ENCODE data around the gene ADNP. TPM values are rescaled to one million over a fixed set of nuclear protein-coding genes. Genes with fewer than 3 reads are reported as not detected.

ADNP gene
- total RNA-seq, 1 experiment from 2014 or later, result 25.5 TPM

DNA sequence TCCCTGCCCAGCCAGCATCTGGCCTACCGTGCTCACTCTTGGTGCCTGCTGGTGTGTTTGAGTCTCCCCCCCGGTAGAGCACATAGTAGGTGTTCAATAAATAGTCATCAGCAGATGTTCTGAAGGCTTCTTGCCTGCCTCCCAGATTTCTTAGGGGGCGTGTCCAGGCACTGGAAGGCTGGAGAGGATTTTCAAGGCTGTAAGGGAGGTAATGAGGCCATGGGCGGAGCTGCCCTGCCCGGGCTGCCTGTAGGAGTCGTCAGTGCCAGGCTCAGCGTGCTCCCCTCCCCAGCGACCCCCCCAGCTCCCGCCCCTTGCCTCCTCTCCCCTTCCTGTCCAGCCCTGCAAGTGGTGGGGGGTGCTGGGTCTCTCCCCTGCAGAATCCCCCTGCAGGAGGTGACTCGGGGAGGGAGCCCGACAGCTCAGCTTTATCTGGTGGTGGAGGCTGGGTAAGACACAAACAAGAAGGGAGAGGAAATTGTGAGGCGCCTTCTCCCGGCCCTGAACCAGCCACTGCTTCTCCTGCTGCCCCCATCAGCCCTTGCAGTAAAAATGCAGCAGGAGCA lies 80.4 kb downstream of the ADNP start:
- DNase-seq (ENCODE audit: low read depth), result no peak

DNA sequence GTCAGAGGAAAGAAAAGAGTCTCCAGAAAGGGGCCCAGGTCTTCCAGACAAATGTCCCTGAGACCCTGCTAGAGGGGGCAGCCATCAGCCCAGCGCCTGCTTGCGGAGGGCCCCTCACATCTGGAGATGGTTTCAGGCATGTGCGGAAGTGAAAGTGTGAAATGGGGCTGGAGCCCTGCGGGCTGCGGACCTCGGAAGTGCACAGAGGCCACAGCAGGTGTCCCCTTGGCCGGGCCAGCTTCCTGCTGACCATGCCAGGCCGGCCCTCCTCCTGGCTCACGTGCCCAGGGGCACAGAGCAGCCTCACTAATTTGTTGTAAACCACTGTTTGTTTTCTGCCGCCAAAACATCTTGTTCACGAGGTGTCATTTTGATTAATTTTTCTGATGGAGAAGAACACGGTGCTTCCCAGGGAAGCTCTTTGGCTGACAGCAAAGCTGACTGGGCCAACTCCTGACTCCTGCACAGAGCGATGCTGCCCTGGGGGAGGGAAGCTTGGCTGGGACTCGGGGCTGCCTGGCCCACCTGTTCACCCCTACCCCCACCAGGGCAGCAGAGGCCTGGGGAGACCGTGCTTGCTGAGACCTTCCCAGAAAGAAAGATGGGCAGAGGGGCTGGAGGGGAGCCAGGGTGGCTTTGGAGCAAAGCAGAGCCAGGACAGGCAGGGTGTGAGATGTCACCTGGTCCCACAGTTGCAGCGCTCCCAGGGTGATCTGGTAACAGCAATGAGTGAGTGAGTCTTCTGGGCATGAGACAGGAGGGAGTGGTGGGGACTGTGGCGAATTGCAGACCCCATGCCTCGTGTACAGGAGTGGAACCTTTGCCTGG lies 82.2 kb downstream of the ADNP start:
- DNase-seq (ENCODE audit: low read depth), result no peak

DNA sequence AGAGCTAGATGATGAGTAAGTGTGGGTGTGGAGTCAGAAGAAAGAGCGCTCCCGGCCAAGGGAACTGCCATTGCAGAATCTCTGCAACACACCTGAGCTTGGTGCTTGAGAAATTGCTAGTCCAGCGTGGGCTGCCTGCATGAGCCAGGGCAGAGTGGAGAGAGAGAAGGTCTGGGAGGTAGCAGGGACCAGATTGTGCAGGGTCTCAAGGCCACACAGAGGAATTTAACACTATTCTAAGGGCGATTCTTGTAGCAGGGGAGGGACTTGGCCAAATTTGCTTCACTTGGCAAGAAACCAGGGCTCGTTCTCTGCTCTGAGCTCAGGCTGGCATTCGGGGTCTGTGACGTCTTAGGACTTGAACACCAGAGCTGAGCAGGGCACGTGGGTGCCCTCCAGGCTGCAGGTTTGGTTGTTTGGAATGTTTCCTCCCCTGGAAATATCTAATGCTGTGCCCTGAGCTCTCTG lies 82.9 kb downstream of the ADNP start:
- no peak for DNase-seq (ENCODE audit: low read depth)

DNA sequence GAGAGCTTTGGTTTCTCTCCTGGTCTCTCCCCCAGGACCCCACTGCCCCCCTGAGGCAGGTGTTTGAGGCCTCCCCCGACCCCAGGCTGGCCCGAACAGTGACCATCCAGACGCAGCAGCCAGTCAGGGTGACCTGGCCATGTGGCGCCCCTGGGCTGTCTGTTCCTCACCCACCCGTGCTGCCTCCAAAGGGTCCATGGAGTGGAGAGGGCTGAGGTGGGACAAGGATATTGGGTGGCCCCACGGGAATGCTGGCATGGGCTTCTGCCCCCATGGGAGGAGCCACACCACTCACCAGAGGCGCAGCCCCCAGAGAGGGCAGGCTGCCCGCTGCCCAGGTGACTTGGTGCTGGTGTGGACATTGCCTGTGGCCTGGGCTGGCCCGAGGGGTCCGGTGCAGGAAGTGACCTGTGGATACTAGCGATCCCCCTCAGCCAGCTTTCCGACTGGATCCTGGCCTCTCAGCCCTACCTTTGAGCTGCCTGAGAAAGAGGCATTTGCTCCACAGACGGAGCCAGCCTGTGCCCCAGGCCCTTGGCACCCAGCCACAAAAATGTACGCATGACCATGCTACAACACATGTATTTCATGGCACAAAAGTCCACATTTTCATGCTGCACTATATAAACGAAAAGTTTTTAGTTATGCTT lies 85.5 kb downstream of the ADNP start:
- DNase-seq (ENCODE audit: low read depth), result no peak

DNA sequence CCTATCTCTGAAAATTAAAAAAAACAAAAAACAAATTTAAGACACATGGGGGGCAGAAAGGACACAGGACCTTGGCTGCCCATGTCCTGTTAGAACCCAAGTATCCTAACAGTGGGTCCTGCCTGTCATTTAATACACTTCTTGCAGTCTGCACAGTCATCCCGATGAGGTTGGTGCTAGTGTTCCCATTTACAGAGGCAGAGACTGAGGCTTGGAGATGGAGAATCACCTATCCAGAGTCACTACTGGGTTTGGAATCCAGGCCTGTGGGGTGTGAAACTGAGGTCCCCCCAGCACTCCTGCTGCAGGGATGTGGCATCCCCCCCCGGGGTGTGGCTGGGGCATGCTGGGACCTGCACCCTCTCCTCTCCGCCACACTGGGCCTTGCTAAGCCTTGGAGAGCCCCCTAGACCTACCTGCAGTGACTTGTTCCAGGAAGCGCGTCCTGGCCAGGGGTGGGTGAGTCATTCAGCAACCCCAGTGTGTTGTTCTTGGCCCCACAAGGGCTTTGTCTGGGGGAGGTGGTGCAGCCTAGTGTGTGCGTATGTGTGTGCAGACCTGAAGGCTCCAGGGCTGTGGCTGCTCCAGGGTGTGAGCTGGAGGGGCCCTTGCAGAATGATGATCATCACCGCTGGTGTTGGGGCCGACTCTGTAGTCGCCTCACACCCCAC lies 86.7 kb downstream of the ADNP start:
- peak; percentile 36 for DNase-seq (ENCODE audit: low read depth)

DNA sequence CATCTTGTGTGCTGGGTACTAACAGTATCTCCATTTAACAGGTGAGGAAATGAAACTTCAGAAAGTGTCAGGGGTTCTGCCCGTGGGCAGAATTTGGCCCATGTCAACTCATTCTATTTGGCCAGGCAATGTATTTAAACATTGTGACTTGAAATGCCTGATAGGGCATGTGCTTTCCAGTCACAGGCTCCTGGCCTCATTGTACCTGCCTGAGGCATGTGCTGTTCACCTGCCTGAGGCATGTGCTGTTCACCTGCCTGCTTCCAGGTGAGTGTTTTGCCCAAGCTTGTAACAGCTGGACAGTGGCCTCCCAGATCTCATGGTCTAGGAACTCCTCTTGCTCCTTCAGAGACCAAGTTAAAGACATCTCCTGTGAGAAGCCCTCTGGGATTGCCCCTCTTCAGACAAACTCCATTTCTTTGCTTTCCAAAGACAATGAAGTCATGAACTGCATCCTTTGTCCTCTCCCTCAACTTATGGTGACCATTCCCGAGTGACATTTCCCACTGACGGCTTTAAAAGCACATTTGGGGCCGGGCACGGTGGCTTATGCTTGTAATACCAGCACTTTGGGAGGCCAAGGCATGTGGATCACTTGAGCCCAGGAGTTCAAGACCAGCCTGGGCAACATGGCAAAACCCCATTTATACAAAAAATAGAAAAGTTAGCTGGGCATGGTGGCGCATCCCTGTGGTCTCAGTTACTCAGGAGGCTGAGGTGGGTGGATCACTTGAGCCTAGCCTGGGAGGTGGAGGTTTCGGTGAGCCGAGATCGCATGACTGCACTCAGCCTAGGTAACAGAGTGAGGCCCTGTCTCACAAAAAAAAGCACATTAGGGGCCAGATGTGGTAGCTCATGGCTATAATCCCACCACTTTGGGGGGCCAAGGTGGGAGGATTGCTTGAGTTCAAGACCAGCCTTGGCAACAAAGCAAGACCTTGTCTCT lies 87.6 kb downstream of the ADNP start:
- DNase-seq (ENCODE audit: low read depth), result no peak

DNA sequence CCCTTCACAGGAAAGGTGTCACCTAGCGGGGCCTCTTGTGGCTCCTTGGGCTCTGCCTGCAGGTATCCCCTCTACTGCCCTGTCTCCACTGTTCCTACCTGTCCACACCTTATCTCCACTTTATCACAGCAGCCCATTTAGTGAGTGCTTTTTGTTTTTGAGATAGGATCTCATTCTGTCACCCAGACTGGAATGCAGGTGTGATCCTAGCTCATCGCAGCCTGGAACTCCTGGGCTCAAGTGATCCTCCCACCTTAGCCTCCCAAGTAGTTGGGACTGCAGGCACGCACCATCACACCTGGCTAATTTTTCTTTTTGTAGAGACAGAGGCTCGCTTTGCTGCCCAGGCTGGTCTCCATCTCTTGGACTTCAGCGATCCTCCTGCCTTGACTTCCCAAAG lies 88.4 kb downstream of the ADNP start:
- DNase-seq (ENCODE audit: low read depth), result no peak

Other genes starting within 250 kb of the ADNP start
- gene RIPOR3, start 239.9 kb downstream of the ADNP start, total RNA-seq (2014; rRNA removed), result 0.13 TPM in 1 of 2 replicates, not detected in the other
- gene PARD6B, start 199.9 kb downstream of the ADNP start, total RNA-seq (2014; rRNA removed), result 0.06 and 0.90 TPM in 2 replicates
- 9.7 and 14.5 TPM in 2 replicates for gene BCAS4, start 136.4 kb downstream of the ADNP start, total RNA-seq (2014; rRNA removed)
- gene DPM1, start 27.1 kb upstream of the ADNP start, total RNA-seq (2014; rRNA removed), result 83.2 and 122 TPM in 2 replicates
- gene MOCS3, start 27.4 kb upstream of the ADNP start, total RNA-seq (2014; rRNA removed), result 9.1 and 9.6 TPM in 2 replicates
- 0.34 and 0.71 TPM in 2 replicates for gene KCNG1, start 91.7 kb upstream of the ADNP start, total RNA-seq (2014; rRNA removed)

All from LHCN-M2 (cell line).